Testis (tissue), 3 donors: ENCODE data around the gene SH3PXD2B. TPM values are rescaled to one million over a fixed set of nuclear protein-coding genes. Genes with fewer than 3 reads are reported as not detected.

Experiments
- DNase-seq: peaks from one replicate; pipeline ENCODE4 v3.0.0-alpha.2; 2019
- H3K27ac ChIP-seq, 2 donors: fragments of 200-600 bp; sonication (generic); one replicate each; pipeline ENCODE4 v1.5.1; 2019
- H3K27me3 ChIP-seq: fragments of 200-600 bp; sonication (generic); one replicate; pipeline ENCODE4 v1.5.1; 2019
- H3K36me3 ChIP-seq: fragments of 200-600 bp; sonication (generic); one replicate; pipeline ENCODE4 v1.5.1; 2017; ENCODE audit warnings: low read depth; ENCODE audit errors: missing control alignments
- H3K4me1 ChIP-seq: fragments of 200-600 bp; sonication (generic); one replicate; pipeline ENCODE4 v1.5.1; 2019
- H3K4me3 ChIP-seq, 2 donors: fragments of 200-600 bp; sonication (generic); one replicate each; pipeline ENCODE4 v1.5.1; 2017 to 2019
- H3K9me3 ChIP-seq: fragments of 200-600 bp; sonication (generic); one replicate; pipeline ENCODE4 v1.5.1; 2017
- POLR2A ChIP-seq: fragments of 450-650 bp; IDR thresholded peaks from one replicate; pipeline ENCODE4 v1.6.1; 2017; ENCODE audit warnings: antibody characterized with exemption, mild to moderate bottlenecking, moderate library complexity
- WGBS, 2 donors: methylation state at CpG; one replicate each; pipeline ENCODE4 v1.1.5; 2018; 5-methylcytosine and 5-hydroxymethylcytosine counted together
- intact Hi-C: fragments of 100-400 bp; cut with DNase I; formaldehyde crosslinking; loops from one replicate; pipeline ENCODE4 v1.15.1; 2023; ENCODE audit warnings: low total_unique reads
- polyA plus RNA-seq: library from polyadenylated mRNA; stranded (reverse); fragments of 350-450 nt; fragmentation: Illumina TruSeq; extraction: RNeasy Lipid Tissue Mini Kit (QIAGEN cat#74804); gene quantifications from one replicate; pipeline ENCODE4 v1.2.3, GENCODE V29; 2014; ENCODE audit warnings: low read depth, low replicate concordance; ENCODE audit not compliant: insufficient read depth
- total RNA-seq, 2 donors: library from RNA; depleted of rRNA; stranded (reverse); fragments of >200 nt; gene quantifications; one replicate each; pipeline ENCODE4 v1.2.3, GENCODE V29; 2016
- TF ChIP-seq, protein P1 (sequence below), 3 experiments: fragments of 450-650 bp in 2 of 3; fragments of 200-600 bp in 1 of 3; sonication (generic) in 1 of 3; IDR thresholded peaks; one replicate each; pipeline ENCODE4 v1.5.1; 2016 to 2019; ENCODE audit warnings: antibody characterized with exemption in 3 of 3, mild to moderate bottlenecking in 2 of 3, moderate library complexity in 1 of 3

SH3PXD2B gene
- total and polyA plus RNA-seq, 3 donors from 2014 or later = 18.3 to 29.4 (median 20.2) TPM

DNA sequence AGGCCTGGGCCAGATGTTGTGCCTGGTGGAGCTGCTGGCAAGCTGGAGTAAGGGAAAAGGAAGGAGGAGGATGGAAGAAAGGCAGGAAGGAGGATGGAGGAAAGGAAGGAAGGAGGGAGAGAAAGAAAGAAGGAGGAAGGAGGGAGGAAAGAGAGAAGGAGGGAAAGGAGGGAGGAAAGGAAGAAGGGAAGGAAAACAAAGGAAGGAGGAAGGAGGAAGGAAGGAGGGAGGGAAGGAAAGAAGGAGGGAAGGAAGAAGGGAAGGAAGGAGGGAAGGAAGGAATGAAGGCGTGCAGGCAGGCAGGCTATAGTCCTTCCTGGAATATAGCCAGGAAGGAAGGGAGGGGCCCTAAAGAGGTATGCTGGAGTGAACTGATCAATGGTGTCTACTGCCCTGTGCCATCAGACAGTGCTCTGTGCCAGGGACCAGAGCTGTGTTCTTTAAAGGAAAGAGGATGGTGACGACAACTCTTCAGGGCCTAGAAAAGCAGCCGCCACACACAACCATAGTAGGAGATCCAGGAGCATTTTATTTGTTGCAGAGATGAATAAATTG lies 109.4 kb downstream of the SH3PXD2B start:
- H3K27me3 ChIP-seq = no peaks in the 10 kb centered on the region
- H3K4me1 ChIP-seq = no peaks in the 10 kb centered on the region
- TF ChIP-seq, protein P1, sequence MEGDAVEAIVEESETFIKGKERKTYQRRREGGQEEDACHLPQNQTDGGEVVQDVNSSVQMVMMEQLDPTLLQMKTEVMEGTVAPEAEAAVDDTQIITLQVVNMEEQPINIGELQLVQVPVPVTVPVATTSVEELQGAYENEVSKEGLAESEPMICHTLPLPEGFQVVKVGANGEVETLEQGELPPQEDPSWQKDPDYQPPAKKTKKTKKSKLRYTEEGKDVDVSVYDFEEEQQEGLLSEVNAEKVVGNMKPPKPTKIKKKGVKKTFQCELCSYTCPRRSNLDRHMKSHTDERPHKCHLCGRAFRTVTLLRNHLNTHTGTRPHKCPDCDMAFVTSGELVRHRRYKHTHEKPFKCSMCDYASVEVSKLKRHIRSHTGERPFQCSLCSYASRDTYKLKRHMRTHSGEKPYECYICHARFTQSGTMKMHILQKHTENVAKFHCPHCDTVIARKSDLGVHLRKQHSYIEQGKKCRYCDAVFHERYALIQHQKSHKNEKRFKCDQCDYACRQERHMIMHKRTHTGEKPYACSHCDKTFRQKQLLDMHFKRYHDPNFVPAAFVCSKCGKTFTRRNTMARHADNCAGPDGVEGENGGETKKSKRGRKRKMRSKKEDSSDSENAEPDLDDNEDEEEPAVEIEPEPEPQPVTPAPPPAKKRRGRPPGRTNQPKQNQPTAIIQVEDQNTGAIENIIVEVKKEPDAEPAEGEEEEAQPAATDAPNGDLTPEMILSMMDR (IDR thresholded peaks at IDR 0.05) = no peak
- TF ChIP-seq POLR2A = no peak
- intact Hi-C loops = no loop called here
- WGBS, 2 donors = 83 to 88% methylated on average over 3 of the region's 3 CpGs
- DNase-seq = no peak
- no peaks in the 10 kb centered on the region for H3K36me3 ChIP-seq
- H3K27ac ChIP-seq = no peak overlapping the region
- no peak overlapping the region for H3K4me3 ChIP-seq
- no peaks in the 10 kb centered on the region for H3K9me3 ChIP-seq

GRCh38 chr5:172343741-172344140 lies 110.6 kb downstream of the SH3PXD2B start:
- TF ChIP-seq POLR2A = no peak
- TF ChIP-seq, protein P1 (IDR thresholded peaks at IDR 0.05) = no peak
- H3K36me3 ChIP-seq = no peaks in the 10 kb centered on the region
- WGBS, 2 donors = 96% methylated on average over 2 of the region's 2 CpGs
- H3K27me3 ChIP-seq = no peaks in the 10 kb centered on the region
- no peaks in the 10 kb centered on the region for H3K9me3 ChIP-seq
- H3K4me3 ChIP-seq = no peak overlapping the region
- peaks cover 3% of the 10 kb centered on the region for H3K4me1 ChIP-seq
- intact Hi-C loops = no loop called here
- H3K27ac ChIP-seq = no peak overlapping the region
- no peak for DNase-seq

DNA sequence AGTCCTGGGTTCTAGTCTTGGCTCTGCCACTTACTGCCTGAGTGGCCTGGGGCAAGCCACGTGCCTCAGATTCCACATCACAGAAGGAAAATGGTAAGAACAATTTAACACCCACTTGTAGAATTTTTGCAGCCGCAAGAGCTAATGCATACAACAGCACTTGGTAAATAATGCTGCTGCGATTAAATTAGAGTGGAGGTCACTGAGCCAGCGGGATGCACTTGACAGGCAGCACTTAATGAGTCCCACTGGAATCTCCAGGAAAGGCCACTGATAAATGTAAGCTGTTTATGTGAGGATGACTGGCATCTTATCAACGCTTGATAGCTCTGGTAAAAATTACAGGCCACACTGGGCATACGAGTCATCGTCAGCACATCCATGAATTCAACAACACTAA lies 111.4 kb downstream of the SH3PXD2B start:
- DNase-seq = no peak
- Histone ChIP-seq H3K9me3 (no peaks in the 10 kb centered on the region), H3K27ac (no peak overlapping the region), H3K4me1 (peaks cover 3% of the 10 kb centered on the region), H3K4me3 (no peak overlapping the region), H3K36me3 (no peaks in the 10 kb centered on the region), H3K27me3 (no peaks in the 10 kb centered on the region)
- WGBS, 2 donors = 94% methylated on average over 7 of the region's 7 CpGs
- intact Hi-C loops = no loop called here
- TF ChIP-seq, protein P1 (IDR thresholded peaks at IDR 0.05) = no peak
- no peak for TF ChIP-seq POLR2A

- H3K27me3 ChIP-seq = no peaks in the 10 kb centered on the region
- WGBS, 2 donors = 89% methylated on average over 24 to 35 of the region's 35 CpGs
- peaks cover 6% of the 10 kb centered on the region for H3K4me1 ChIP-seq
- H3K36me3 ChIP-seq = no peaks in the 10 kb centered on the region
- TF ChIP-seq, protein P1 (IDR thresholded peaks at IDR 0.05) = no peak
- TF ChIP-seq POLR2A = no peak
- peak overlapping the region in 1 of 2 donors; percentile 29 for H3K27ac ChIP-seq
- H3K9me3 ChIP-seq = no peaks in the 10 kb centered on the region
- H3K4me3 ChIP-seq = no peak overlapping the region
- DNase-seq = no peak
- intact Hi-C loops = no loop called here
Observed at GRCh38 chr5:172339264-172340180, 114.8 kb downstream of the SH3PXD2B start.
